Brain pericyte (primary cell): ENCODE results near the gene SLC13A4.
A peak's percentile ranks its signal among the peaks of the same experiment; 100 is the strongest.
"Not testable (repeated sequence)": the region's sequence is repeated elsewhere in the genome, so short reads cannot be mapped to it uniquely, and the experiment has no call there.

Experiments used
- DNase-seq: peaks from one replicate; pipeline ENCODE4 v3.0.0-alpha.2; 2012; ENCODE audit warnings: low read depth, low spot score

The SLC13A4 gene

DNA sequence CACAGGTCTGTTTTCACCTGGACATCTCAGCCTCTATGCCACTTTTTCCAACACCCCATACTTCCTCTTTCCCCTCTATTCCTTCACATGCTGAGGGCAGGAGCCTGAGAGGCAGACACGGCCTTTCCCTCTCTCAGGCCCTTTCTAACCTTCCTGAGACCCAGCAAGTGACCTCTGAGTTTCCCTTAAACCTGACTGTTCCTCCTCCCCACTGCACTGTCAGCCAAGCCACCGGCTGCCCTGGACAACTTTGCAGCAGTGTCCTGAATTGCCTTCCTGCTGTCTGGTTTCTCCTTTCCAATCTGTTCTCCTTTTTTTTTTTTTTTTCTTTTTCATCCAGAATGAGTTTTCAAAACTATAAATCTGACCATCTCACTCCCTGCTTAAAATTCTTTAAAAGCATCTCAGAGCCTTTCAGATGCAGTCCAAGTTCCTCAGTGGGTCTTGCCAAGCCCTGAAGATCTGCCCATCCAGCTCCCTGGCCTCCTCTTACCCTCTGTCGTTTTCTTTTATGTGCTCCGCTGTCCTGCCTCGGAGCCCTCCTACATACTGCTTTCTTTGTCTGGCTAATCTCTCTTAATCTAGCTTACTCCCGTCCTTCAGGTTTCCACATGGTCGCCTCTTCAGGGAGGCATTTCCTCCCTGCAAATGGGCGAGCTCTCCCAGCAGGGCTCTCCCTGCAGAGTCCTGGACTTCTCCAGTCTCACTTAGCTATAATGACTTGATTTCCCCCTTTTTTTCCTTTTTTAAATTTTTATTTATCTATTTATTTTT lies 30.5 kb downstream of the SLC13A4 start:
- DNase-seq = no peak

DNA sequence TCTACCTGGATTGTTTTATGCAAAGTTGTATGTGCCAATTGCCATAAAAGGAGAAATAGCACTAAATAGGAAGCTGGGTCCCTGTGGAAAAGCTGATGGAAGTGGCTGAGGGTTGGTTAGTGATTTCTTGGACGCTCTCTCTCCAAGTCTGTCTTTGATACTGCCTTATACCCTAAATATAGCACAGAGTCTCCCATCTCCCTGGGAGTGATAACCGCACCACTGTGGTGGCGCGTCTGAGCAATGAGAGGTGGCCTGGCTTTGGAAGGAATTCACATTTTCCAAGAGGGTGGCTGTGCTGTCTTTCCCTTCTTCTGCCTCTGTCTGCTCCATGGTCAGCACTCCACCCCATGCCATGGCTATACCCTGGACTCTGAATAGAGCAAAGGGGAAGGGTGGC lies 34.4 kb downstream of the SLC13A4 start:
- no peak for DNase-seq

DNA sequence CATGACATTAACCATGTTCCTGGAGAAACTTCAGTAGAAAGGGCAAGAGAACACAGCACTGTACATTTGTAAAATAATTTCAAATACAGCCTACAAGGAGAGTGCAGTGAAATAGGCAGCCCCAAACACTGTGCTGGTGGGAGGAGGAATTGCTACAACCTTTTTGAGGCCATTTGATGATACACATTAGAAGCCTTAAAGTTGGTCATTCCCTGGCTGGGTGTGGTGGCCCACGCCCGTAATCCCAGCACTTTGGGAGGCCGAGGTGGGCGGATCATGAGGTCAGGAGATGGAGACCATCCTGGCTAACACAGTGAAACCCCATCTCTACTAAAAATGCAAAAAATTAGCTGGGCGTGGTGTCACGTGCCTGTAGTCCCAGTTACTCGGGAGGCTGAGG lies 35.4 kb downstream of the SLC13A4 start:
- DNase-seq = not testable (repeated sequence)

DNA sequence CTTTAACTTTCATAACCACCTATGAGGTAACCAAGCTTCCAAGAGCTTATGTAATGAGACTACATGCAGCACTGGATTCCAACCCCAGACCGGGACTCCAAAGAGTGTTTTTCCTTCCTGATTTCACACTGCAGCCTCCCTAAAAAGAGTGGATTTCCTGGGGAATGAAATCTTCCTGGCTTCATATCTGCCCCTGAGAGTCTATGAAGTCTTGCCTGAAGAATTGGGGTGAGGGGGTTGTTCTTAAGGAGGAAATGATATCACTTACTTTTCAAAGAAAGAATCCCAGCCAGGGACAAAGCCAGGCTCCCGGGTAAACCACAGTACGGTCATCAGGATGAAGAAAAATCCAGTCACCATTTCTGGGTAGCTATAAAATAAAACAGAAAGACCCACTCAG lies 35.9 kb downstream of the SLC13A4 start:
- no peak for DNase-seq

DNA sequence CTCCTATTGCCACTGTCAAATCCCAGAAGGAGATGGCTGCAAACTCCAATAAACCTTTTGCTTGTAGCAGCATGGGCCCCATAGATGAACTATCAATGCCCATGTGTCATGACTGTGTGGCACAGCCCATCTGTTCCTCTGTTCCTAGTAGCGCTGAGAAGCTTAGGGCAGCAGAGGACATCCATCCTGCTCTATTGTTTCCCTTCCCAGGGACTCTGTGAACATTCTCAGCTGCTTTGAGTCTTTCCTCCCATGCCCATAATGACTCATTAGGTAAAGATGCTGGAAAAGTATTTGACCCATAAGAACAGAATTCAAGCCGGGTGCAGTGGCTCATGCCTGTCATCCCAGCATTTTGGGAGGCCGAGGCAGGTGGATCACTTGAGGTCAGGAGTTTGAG lies 37.4 kb downstream of the SLC13A4 start:
- no peak for DNase-seq

DNA sequence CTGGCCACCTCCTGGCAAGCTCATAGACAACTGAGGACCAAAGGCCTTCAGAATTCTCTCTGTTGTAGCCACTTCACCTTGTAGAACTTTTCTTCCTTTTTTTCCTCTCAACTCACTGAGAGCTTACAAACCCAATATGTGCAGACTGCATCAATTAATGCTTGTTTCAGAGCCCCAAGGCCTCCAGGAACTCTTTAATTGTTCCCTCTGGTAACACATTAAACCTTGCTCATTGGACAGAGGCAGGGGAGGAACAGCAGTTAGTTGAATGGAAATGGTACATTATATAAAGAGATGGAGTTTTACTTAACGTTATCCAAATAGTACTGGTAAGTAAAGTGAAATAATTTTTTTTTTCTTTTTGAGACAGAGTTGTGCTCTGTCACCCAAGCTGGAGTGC lies 40.5 kb downstream of the SLC13A4 start:
- DNase-seq = no peak

DNA sequence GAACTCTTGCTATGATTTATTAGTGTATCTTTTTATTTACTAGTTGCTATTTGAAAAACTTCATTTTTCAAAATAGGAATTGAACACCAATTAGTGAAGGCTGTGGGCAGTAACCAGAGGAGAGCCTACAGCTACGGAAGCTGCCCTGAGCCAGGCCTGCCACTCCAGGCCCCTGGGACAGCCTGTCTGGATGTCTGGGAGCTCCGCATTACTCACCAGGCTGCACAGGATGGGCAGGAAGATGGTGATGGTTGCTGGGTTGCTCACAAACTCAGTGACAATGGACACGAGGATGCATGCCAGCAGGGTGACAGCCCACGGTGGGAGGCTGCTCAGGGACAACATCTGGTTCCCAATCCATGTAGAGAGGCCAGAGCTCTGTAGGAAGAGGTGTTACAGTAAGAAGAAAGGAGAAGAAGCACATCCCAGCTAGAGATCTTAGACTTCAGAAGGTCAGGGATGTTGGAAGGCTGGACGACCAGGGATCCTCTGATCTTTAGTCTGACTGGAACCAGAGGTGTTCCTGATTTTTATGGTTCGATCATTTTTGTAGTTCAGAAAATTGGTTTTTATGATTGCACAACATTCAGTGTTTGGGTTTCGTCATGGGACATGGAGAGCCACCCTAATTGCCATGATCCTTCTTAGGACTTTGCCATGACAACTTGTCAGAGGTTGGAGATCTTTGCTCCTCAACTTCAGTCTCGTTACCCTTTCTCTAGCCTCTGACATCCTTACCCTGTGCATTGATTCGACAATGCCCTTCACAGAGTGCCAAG lies 42.5 kb downstream of the SLC13A4 start:
- no peak for DNase-seq

DNA sequence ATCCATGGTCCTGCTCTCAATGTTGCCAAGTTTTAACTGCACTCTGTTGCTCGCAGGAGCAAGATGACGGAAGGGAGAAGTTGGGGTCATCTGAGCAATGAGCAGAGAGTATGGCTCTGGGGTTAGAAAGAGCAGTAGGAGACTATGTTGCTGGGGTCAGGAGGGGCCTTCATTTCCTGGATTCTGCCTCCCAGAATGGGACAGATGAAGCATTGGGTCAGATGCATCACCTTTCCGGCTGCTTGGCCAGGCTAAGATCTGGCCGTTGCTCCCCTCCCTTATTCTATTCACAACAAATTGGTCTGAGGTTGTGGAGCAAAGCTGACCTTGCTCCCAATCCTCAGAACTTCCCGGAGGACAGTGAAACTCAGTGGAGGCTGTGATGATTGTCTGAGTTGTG lies 43.3 kb downstream of the SLC13A4 start:
- no peak for DNase-seq

DNA sequence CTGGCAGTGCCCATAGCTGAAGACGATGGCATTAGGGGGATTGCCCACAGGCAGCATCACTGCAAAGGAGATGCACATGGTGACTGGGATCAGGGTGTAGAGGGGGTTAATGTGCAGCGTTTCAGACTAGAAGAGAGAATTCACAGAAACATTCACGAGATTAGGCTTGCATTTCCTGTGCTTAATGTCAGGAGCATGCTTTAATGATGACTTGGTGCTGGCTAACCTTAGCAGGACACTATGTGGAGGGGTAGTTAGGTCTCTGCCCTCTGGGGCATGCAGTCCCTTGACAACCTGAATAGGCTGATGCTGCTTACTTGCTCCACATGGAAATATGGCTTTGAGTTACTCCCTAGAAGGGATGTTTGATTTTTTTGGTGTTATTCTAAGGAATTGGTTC lies 43.9 kb downstream of the SLC13A4 start:
- DNase-seq = no peak

DNA sequence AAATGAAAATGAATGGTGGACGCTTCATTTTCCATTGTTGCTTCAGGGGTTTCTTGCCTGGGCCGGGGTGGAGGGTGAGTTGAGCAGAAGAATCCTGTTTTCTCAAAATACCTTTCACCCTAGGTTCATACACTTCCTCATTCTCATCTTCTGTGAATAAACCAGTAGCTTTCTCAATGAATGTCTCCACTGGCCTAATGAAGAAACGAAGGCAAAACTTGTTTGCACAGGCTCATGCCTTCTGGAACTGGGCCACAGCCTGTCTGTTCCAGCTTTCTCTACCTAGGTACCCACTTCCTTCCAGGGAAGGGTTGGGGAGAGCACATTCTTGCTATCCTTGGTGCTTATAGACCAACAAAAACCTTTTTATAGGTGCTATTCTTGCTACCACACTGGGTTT lies 44.4 kb downstream of the SLC13A4 start:
- DNase-seq = no peak

DNA sequence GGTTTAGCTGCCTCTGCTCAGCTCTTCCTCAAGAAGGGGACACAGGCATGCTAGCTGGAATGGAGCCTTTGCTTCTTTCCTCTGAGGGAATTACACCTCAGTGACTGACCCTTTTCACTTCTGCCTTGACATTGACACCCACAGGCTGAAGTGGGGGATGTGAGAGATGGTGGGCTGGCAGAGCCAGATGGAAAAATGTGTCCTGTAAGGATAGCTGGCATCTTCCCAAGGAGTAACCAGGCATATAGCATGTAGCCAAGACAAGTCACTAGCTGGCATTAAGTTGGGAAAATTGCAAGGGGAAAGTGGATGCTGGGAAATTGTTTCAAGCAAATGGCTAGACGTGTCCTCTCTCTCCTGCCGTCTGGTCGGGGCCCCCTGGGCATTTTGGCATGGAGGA lies 45.8 kb downstream of the SLC13A4 start:
- no peak for DNase-seq

DNA sequence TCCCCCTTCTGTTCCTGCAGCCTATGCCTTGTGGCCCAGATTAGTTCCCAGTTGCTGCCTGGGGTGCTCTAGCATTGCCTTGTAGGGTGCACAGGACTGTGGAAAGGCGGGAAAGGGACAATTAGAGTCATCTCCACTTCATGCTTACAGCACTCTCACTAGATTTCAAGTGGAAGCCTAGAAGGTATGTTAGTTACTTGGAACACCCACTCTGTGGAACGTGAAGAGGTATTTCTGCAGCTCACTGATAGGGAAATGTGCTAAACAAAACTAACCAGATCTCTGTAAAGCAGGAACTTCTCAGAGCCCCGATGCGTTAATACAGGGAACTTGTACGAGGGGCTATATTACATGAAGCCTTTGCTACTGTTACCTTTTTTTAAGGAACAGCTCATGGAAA lies 46.2 kb downstream of the SLC13A4 start:
- no peak for DNase-seq

DNA sequence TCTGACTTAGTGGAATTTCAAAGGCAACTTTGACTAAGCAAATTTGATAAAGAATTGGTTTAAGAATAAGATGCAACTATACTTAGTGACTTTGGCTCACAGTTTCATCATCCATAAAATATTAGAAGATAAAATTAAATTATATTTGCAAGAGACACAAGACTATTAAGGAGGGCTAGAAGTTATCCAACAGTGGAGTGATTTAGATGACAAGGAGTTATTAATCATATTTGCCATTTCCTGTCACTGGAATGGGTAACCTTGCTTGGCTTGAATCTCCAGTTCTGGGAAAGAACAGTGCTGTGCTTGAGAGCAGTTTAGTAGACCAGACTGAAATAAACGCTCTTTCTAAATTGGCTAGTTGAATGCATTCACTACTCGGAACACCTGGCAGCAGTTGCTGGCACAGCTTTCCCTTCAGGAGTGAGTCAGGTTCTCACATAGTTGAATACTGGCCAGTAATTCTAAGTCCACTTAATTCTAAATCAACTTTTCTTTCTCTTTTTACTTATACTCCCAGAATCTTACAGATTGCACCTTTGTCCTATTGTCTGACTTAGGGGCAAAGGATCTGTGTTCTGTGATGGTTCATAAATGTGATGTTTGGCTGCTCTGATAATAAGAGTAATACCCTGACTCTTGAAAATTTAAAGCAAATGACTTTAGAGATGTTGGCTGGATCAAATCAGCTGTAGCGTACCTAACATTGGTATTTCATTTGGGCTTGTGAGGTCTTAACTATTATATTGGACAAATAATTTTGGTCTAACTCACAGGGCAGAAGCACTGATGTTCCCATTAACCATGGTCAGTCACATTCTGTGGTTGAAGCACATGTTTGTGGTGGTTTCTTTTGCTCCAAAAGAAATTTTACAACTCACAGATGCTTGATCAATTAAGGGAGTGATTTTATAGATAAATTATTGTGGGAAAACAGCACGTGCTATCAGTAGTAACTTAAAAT lies 49.1 kb downstream of the SLC13A4 start:
- DNase-seq = no peak

DNA sequence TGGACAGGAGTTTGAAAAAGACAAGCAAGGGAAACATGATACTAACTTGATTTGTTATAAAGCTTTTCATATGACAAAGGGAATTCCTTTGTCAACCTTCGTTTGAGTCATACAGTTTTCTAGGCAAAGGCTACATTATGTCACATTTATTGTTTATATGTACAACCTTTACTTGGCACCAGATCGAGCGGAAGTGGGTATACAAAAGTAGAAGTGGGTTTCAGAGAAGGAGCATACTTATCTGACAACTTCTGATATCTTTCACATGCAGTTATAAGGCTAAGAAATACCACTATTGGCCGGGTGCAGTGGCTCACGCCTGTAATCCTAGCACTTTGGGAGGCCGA lies 54.7 kb downstream of the SLC13A4 start:
- DNase-seq = no peak

DNA sequence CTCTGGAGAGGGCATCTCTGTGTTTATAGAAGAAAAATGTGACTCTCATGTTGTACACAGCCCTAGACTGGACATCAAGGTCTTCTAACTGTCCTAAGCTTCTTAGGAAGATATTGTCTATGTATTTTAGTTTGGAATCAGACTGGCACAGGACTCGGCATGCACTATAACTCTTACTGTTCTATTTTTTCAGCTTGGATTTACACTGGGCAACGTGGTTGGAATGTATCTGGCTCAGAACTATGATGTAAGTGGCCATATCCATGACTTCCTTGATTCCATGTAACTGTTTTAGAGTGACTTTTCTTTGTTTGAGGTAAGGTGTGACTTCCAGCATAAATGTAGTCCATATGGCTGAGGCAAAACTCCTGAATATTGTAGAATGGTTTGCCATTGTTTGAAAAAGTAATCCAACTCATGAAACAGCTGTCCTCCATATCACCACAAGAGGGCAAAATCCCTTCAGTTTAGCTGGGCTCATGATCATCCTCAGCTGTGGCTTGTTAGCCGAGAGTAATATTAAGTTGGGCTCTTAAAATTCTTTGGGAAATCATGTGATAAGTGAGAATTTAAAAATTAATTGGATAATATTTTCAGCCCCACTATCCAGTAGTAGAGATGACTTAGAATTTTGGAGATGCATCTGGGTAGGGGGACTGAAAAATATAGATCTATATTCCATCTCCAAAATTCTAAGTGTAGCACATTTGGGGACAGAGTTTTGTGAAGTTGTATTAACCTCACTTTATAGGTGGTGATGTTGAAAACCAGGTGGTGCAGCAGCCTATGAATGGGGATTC lies 55.2 kb downstream of the SLC13A4 start:
- DNase-seq = peak; percentile 30

DNA sequence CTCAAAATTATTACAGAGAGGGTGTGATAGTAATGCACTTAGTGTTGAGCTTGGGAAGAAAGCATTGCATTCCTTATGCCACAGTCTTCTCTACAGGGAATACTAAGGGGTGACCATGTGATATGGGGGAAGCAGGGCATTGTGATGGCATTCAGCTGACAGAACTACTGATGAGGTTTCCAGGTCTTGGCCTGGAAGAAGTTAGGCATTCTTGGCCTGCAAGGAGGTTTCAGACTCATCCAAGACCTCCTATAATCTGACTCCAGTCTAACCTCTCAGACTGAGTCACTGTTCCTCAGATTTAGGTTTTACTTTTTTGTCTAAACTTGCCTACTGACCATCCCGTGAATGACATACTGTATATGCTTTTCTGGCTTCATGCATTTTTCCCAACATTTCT lies 57.8 kb downstream of the SLC13A4 start:
- no peak for DNase-seq

DNA sequence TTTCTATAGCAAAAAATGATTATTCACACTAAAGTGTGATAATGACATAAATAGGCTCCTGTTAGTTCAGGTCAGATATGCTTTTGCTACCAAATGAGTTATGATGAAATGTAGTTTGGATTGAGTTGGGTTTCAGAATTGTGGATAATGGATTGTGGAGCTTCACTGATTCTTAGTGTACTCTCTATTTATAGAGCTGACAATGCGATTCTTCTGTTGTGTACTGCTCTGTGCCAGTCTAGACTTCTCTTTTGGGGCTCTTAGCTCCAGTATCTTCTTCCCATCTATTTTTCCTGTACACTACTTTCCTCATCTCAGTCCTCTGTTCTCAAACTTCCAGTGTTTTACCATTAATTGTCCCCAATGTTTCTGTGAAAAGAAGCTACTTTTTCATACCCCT lies 58.2 kb downstream of the SLC13A4 start:
- no peak for DNase-seq

DNA sequence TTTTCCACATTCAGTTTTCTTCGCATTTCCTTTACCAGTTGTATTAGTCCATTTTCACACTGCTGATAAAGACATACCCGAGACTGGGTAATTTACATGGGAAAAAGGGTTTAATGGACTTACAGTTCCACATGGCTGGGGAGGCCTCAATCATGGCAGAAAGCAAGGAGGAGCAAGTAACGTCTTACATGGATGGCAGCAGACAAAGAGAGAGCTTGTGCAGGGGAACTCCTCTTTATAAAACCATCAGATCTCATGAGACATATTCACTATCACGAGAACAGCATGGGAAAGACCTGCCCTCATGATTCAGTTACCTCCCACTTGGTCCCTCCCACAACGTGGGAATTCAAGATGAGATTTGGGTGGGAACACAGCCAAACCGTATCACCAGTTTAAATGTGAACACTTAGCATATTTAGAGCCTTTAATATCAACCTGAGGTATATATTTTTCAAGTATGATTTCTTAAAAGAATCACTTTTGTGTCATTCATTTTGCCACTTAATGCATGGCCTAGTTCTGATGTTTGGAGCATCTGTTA lies 59.1 kb downstream of the SLC13A4 start:
- not testable (repeated sequence) for DNase-seq

DNA sequence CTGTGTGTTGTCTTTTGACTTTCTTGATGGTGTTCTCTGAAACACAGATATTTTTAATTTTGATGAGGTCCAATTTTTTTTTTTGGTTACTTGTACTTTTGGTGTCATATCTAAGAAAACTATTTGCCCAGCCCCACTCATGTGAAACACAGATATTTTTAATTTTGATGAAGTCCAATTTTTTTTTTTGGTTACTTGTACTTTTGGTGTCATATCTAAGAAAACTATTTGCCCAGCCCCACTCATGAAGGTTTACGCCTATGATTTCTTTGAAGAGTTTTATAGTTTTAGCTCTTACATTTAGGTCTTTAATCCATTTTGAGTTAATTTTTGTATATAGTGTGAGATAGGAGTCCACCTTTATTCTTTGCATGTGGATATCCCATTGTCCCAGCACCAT lies 60.4 kb downstream of the SLC13A4 start:
- DNase-seq = not testable (repeated sequence)

DNA sequence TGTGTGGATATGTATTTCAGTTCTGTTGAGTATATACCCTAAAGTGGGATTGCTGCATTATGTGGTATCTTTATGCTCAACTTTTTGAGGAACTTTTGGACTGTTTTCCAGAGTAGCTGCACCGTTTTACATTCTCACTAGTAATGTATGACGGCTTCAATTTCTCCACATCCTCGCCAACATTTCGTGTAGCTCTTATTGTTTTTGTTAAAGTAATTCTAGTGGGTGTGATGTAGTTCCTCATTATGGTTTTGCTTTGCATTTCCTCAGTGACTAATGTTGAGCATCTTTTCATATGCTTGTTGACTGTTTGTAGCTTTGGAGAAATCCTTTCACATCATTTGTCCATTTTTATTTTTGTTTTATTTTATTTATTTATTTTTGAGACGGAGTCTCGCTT lies 61.1 kb downstream of the SLC13A4 start:
- no peak for DNase-seq

DNA sequence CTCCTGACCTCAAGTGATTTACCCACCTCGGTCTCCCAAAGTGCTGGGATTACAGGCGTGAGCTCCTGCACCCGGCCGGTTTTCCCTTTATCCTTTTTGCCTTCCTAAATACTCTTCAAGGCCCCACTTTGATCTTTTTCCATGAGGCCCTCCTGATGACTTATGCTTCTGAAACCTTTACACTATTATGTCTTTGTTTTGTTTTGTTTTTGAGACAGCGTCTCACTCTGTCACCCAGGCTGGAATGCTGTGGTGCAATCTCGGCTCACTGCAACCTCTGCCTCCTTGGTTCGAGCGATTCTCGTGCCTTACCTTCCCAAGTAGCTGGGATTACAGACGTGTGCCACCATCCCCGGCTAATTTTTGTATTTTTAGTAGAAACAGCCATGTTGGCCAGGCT lies 61.8 kb downstream of the SLC13A4 start:
- DNase-seq = no peak
